Measurements from ENCODE around the gene DYNC2LI1.

DNA sequence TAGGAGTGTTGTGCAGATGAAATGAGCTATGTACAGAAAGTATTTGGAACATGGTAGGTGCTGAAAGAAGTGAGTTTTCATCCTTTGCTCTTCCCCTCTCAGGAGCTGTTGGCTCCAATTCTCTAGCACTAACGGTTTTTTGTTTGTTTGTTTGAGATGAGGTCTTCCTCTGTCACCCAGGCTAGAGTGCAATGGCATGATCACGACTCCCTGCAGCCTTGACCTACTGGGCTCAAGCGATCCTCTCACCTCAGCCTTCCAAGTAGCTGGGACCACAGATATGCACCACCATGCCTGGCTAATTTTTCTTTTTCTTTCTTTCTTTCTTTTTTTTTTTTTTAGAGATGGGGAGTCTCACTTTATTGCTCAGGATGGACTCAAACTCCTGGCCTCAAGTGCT is 52.0 kb downstream of the DYNC2LI1 start:
- TF ChIP-seq POLR2A (IDR thresholded peaks at IDR 0.05) (no peak), EP300 (IDR thresholded peaks at IDR 0.05) (no peak)
- TF ChIP-seq, protein P1, sequence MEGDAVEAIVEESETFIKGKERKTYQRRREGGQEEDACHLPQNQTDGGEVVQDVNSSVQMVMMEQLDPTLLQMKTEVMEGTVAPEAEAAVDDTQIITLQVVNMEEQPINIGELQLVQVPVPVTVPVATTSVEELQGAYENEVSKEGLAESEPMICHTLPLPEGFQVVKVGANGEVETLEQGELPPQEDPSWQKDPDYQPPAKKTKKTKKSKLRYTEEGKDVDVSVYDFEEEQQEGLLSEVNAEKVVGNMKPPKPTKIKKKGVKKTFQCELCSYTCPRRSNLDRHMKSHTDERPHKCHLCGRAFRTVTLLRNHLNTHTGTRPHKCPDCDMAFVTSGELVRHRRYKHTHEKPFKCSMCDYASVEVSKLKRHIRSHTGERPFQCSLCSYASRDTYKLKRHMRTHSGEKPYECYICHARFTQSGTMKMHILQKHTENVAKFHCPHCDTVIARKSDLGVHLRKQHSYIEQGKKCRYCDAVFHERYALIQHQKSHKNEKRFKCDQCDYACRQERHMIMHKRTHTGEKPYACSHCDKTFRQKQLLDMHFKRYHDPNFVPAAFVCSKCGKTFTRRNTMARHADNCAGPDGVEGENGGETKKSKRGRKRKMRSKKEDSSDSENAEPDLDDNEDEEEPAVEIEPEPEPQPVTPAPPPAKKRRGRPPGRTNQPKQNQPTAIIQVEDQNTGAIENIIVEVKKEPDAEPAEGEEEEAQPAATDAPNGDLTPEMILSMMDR (IDR thresholded peaks at IDR 0.05) = no peak

All from stomach (tissue), 4 donors.